ENCODE results near the gene METRN.

METRN gene

DNA sequence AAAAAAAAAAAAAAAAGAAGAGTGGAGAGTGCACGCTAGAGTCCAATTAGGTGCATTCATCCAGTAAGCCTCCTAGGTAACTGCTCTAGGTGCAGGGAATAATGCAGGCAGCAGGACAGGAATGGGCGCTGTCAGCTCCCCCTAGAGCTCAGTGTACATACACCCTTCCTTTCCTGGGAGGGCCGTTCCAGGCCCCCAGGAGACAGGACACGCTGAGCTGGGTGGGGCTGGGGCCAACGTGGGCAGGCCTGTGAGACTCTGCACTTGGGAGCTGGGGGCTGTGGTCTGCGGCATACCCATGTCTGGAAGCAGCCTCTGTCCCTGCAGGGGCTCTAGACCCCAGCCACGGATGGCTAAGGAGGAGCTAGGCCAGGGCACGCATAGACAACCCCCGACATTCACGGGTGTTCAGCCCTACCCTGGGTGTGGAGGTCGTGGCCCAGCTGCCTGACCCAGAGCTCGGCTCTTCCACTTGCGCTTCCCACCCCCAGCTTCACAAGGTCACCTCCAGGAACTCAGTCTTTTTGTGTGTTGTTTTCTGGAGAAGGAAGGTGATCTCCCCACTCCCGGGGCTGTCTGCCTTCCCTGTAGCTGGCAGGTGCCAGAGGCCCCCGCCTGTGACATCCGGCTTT lies 5.0 kb downstream of the METRN start:
- Histone ChIP-seq H3K36me3 (ENCODE audit: insufficient read depth, low read length) (no peaks in the 10 kb centered on the region), H3K4me3 (ENCODE audit: low read length, poor library complexity, severe bottlenecking) (peak overlapping the region; percentile 83), H3F3A (ENCODE audit: low read depth) (no peaks in the 10 kb centered on the region), H3K9me3 (ENCODE audit: insufficient read depth, low read depth, low read length) (no peaks in the 10 kb centered on the region), H2AFZ (ENCODE audit: low read length) (0 out of 2 replicates have a peak overlapping the region, but pooled peaks have one; percentile 73), H4K20me1 (ENCODE audit: insufficient read depth, low read length, poor library complexity, severe bottlenecking) (no peaks in the 10 kb centered on the region), H3K79me2 (ENCODE audit: insufficient read depth, low read length) (no peaks in the 10 kb centered on the region), H3K9me2 (replicated peaks; ENCODE audit: low read depth, low read length) (no peaks in the 10 kb centered on the region), H3K4me2 (ENCODE audit: low read depth, low read length, poor library complexity, severe bottlenecking) (peak overlapping the region; percentile 85), H3K4me1 (ENCODE audit: insufficient read depth, low read length, poor library complexity, severe bottlenecking) (peaks cover 7% of the 10 kb centered on the region), H3K9ac (ENCODE audit: low read depth, low read length, poor library complexity, severe bottlenecking) (peak overlapping the region; percentile 91), H3K27me3 (ENCODE audit: insufficient read depth, low read length, poor library complexity, severe bottlenecking) (no peaks in the 10 kb centered on the region)
- TF ChIP-seq, protein P1, sequence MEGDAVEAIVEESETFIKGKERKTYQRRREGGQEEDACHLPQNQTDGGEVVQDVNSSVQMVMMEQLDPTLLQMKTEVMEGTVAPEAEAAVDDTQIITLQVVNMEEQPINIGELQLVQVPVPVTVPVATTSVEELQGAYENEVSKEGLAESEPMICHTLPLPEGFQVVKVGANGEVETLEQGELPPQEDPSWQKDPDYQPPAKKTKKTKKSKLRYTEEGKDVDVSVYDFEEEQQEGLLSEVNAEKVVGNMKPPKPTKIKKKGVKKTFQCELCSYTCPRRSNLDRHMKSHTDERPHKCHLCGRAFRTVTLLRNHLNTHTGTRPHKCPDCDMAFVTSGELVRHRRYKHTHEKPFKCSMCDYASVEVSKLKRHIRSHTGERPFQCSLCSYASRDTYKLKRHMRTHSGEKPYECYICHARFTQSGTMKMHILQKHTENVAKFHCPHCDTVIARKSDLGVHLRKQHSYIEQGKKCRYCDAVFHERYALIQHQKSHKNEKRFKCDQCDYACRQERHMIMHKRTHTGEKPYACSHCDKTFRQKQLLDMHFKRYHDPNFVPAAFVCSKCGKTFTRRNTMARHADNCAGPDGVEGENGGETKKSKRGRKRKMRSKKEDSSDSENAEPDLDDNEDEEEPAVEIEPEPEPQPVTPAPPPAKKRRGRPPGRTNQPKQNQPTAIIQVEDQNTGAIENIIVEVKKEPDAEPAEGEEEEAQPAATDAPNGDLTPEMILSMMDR (conservative IDR thresholded peaks at IDR 0.05; ENCODE audit: low read length), result no peak
- no peak for TF ChIP-seq EZH2phosphoT487 (IDR thresholded peaks at IDR 0.05; ENCODE audit: borderline replicate concordance)

DNA sequence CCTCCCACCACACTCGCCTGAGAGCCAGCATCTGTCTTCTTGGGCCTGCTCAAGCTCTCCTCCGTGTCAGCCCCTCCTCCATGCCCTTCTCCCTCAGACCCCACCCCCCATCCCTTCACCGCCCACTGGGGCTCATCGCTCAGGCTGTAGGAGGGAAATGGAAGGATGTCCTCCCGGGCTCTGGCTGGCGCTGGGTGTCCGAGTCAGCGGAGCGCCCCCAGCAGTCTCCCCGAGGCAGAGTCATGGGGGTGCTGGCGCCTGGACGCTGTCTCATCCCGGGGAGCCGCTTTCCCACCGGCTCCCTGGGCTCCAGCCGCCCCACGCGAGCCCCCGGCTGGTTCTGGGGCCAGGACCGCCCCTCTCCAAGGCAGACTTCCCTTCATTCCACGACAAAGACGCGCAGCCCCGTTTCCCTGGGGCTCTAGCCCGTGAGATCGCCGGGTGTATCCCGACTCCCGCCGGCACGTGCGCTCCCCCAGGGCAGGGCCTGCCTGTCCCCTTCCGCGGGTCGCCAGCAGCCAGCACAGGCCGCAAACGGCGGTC lies 5.6 kb downstream of the METRN start:
- Histone ChIP-seq H3K9me2 (replicated peaks; ENCODE audit: low read depth, low read length) (no peaks in the 10 kb centered on the region), H3K4me3 (ENCODE audit: low read length, poor library complexity, severe bottlenecking) (peak overlapping the region; percentile 83), H3K4me1 (ENCODE audit: insufficient read depth, low read length, poor library complexity, severe bottlenecking) (peaks cover 7% of the 10 kb centered on the region), H3K36me3 (ENCODE audit: insufficient read depth, low read length) (no peaks in the 10 kb centered on the region), H3K79me2 (ENCODE audit: insufficient read depth, low read length) (no peaks in the 10 kb centered on the region), H3K27me3 (ENCODE audit: insufficient read depth, low read length, poor library complexity, severe bottlenecking) (no peaks in the 10 kb centered on the region), H3K9me3 (ENCODE audit: insufficient read depth, low read depth, low read length) (no peaks in the 10 kb centered on the region), H4K20me1 (ENCODE audit: insufficient read depth, low read length, poor library complexity, severe bottlenecking) (no peaks in the 10 kb centered on the region), H2AFZ (ENCODE audit: low read length) (peak overlapping the region; percentile 73; the same call in 1 of the 2 replicates), H3K4me2 (ENCODE audit: low read depth, low read length, poor library complexity, severe bottlenecking) (peak overlapping the region; percentile 85), H3K9ac (ENCODE audit: low read depth, low read length, poor library complexity, severe bottlenecking) (peak overlapping the region; percentile 91), H3F3A (ENCODE audit: low read depth) (no peaks in the 10 kb centered on the region)
- TF ChIP-seq EZH2phosphoT487 (IDR thresholded peaks at IDR 0.05; ENCODE audit: borderline replicate concordance), result no peak
- TF ChIP-seq, protein P1 (conservative IDR thresholded peaks at IDR 0.05; ENCODE audit: low read length), result 0 out of 2 replicates have a peak, but pooled peaks have one; percentile 19

DNA sequence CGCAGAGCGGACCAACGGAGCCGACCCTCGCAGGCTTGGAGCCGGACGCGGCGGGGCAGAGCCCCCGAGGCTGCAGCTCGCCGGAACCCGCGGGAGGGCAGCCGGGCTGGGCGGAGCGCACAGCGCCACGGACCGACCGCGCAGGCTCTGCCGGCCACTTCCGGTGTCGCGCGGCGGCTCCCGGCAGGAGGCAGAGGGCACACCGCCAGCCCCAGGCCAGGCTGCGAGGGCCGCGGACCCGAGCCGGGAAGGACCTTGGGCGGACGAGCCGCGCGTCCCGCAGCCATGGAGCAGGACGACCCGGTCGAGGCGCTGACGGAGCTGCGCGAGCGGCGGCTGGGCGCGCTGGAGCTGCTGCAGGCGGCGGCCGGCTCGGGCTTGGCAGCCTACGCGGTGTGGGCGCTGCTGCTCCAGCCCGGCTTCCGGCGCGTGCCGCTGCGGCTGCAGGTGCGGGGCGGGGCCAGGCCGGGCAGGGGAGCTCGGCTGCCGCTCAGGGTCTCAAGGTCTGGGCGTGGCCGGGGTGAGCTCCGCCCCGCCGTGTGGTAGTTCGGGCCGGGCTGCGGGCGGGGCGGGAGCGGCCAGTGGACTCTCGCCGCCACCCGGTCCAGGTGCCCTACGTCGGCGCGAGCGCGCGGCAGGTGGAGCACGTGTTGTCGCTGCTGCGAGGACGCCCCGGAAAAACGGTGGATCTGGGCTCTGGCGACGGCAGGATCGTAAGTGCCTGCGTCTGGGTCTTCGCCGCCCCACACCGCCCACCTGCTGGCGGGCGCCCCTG lies 6.3 kb downstream of the METRN start, which contains the start of gene ANTKMT:
ANTKMT (plus strand) TSS at position 157 of the 775 bp plus-strand sequence; CDS start at position 286, 129 bp downstream.
- Histone ChIP-seq H3K9me2 (replicated peaks; ENCODE audit: low read depth, low read length) (no peaks in the 10 kb centered on the region), H3F3A (ENCODE audit: low read depth) (no peaks in the 10 kb centered on the region), H3K9ac (ENCODE audit: low read depth, low read length, poor library complexity, severe bottlenecking) (peak within 1 kb of the TSS; percentile 91), H3K79me2 (ENCODE audit: insufficient read depth, low read length) (no peaks in the 10 kb centered on the region), H3K4me2 (ENCODE audit: low read depth, low read length, poor library complexity, severe bottlenecking) (peak within 1 kb of the TSS; percentile 85), H3K27me3 (ENCODE audit: insufficient read depth, low read length, poor library complexity, severe bottlenecking) (no peaks in the 10 kb centered on the region), H3K4me3 (ENCODE audit: low read length, poor library complexity, severe bottlenecking) (peak within 1 kb of the TSS; percentile 83), H3K9me3 (ENCODE audit: insufficient read depth, low read depth, low read length) (no peaks in the 10 kb centered on the region), H2AFZ (ENCODE audit: low read length) (peak within 1 kb of the TSS; percentile 73; the same call in 1 of the 2 replicates), H4K20me1 (ENCODE audit: insufficient read depth, low read length, poor library complexity, severe bottlenecking) (no peaks in the 10 kb centered on the region), H3K4me1 (ENCODE audit: insufficient read depth, low read length, poor library complexity, severe bottlenecking) (peaks cover 7% of the 10 kb centered on the region), H3K36me3 (ENCODE audit: insufficient read depth, low read length) (no peaks in the 10 kb centered on the region)
- TF ChIP-seq, protein P1 (conservative IDR thresholded peaks at IDR 0.05; ENCODE audit: low read length), result no peak
- TF ChIP-seq EZH2phosphoT487 (IDR thresholded peaks at IDR 0.05; ENCODE audit: borderline replicate concordance), result no peak

All from Loucy (cell line).